K562 (cell line): ENCODE measurements around the gene RASSF6.

Source experiments
- ARID3A ChIP-seq: IDR thresholded peaks from 2 replicates; pipeline ENCODE4 v1.6.1; 2012; ENCODE audit warnings: low read depth, low read length, improper control_type of control experiment, borderline replicate concordance
- CTCF ChIP-seq, 3 experiments: IDR thresholded peaks in 2 of 3; conservative IDR thresholded peaks in 1 of 3; 2 replicates each; pipeline ENCODE4 v1.5.1; 2011 to 2012; ENCODE audit warnings: low read length in 3 of 3, mild to moderate bottlenecking in 3 of 3, control low read depth in 2 of 3, improper control_type of control experiment in 1 of 3, inconsistent platforms in 1 of 3, low read depth in 1 of 3, mixed read lengths in 1 of 3, moderate library complexity in 1 of 3; ENCODE audit not compliant: insufficient read depth in 2 of 3
- E2F1 ChIP-seq: sonication (generic); formaldehyde crosslinking; IDR thresholded peaks from 2 replicates; pipeline ENCODE4 v1.8.1; 2023; ENCODE audit warnings: mild to moderate bottlenecking, missing genetic modification reagents, moderate library complexity
- FOXO4 ChIP-seq: fragments of 450-650 bp; formaldehyde crosslinking; IDR thresholded peaks from 2 replicates; pipeline ENCODE4 v1.4.0; 2020; ENCODE audit warnings: mild to moderate bottlenecking, moderate library complexity
- GTF2F1 ChIP-seq: IDR thresholded peaks from 2 replicates; pipeline ENCODE4 v1.6.1; 2011; ENCODE audit warnings: low read depth, low read length, improper control_type of control experiment
- MAX ChIP-seq: sonication (generic); formaldehyde crosslinking; IDR thresholded peaks from 2 replicates; pipeline ENCODE4 v1.9.0; 2022; ENCODE audit warnings: mild to moderate bottlenecking, missing genetic modification reagents
- RNF219 ChIP-seq: fragments of 250-450 bp; sonication (Bioruptor Pico); IDR thresholded peaks from 2 replicates; pipeline ENCODE4 v1.5.0; 2022; ENCODE audit warnings: mild to moderate bottlenecking
- SUPT5H ChIP-seq: fragments of 450-650 bp; IDR thresholded peaks from 2 replicates; pipeline ENCODE4 v1.6.1; 2016
- TCF7 ChIP-seq: sonication (generic); IDR thresholded peaks from 2 replicates; pipeline ENCODE4 v1.6.1; 2016; ENCODE audit warnings: antibody characterized with exemption, borderline replicate concordance
- TEAD2 ChIP-seq: fragments of 450-650 bp; IDR thresholded peaks from 2 replicates; pipeline ENCODE4 v1.6.1; 2016; ENCODE audit warnings: missing genetic modification characterization, control low read depth, missing compliant biosample characterization
- TSHZ1 ChIP-seq: fragments of 250-450 bp; sonication (Bioruptor Pico); IDR thresholded peaks from 2 replicates; pipeline ENCODE4 v1.4.0; 2020; ENCODE audit warnings: mild to moderate bottlenecking, moderate library complexity
- ZBTB1 ChIP-seq: sonication (generic); formaldehyde crosslinking; IDR thresholded peaks from 2 replicates; pipeline ENCODE4 v1.8.1; 2023; ENCODE audit warnings: missing genetic modification reagents, low read depth, mild to moderate bottlenecking, borderline replicate concordance
- ZFX ChIP-seq: sonication (generic); formaldehyde crosslinking; IDR thresholded peaks from 2 replicates; pipeline ENCODE4 v1.8.0; 2022; ENCODE audit warnings: mild to moderate bottlenecking, missing genetic modification reagents, moderate library complexity
- ZNF668 ChIP-seq: fragments of 250-450 bp; sonication (Bioruptor Pico); IDR thresholded peaks from 2 replicates; pipeline ENCODE4 v1.8.0; 2022; ENCODE audit warnings: mild to moderate bottlenecking, inconsistent platforms

- TF ChIP-seq CTCF (IDR thresholded peaks at IDR 0.05 in 2 of 3, conservative IDR thresholded peaks at IDR 0.05 in 1 of 3; ENCODE audit: insufficient read depth in 2 of 3, low read depth in 1 of 3, low read length in 3 of 3) = no peak
- no peak for TF ChIP-seq TSHZ1 (CRISPR knock-in tag)
- TF ChIP-seq ZBTB1 (CRISPR knock-in tag) = no peak
- no peak for TF ChIP-seq FOXO4 (CRISPR knock-in tag)
- TF ChIP-seq GTF2F1 = no peak
- TF ChIP-seq RNF219 (CRISPR knock-in tag) = no peak
- TF ChIP-seq ZNF668 (CRISPR knock-in tag) = no peak
- TF ChIP-seq ZFX = no peak
- no peak for TF ChIP-seq ARID3A
- TF ChIP-seq TCF7 = no peak
- no peak for TF ChIP-seq TEAD2
- no peak for TF ChIP-seq E2F1
- no peak for TF ChIP-seq MAX (CRISPR knock-in tag)
- no peak for TF ChIP-seq SUPT5H
Measured at GRCh38 chr4:73596001-73596400, 24.2 kb downstream of the RASSF6 start.
